ENCODE measurements around the gene RER1. TPM values are rescaled to one million over a fixed set of nuclear protein-coding genes. Genes with fewer than 3 reads are reported as not detected.

The RER1 gene
- total RNA-seq, 4 donors from 2014 or later, result 56.9 to 86.5 (median 81.4) TPM

- H3K27ac ChIP-seq, result no peak overlapping the region
- WGBS, result 95% methylated on average over 4 of the region's 4 CpGs
- no peak for TF ChIP-seq POLR2AphosphoS5 (IDR thresholded peaks at IDR 0.05)
- no peak for TF ChIP-seq EP300 (IDR thresholded peaks at IDR 0.05)
- TF ChIP-seq POLR2A (IDR thresholded peaks at IDR 0.05), result no peak
- no peak for TF ChIP-seq CTCF (IDR thresholded peaks at IDR 0.05)
- H3K4me3 ChIP-seq, result no peak overlapping the region
- no peaks in the 10 kb centered on the region for H3K36me3 ChIP-seq
- H3K27me3 ChIP-seq, result peaks cover 43% of the 10 kb centered on the region
- DNase-seq (ENCODE audit: low spot score in 2 of 2), result no peak
- no peaks in the 10 kb centered on the region for H3K9me3 ChIP-seq
- peaks cover 9% of the 10 kb centered on the region for H3K4me1 ChIP-seq
Measured at GRCh38 chr1:2422523-2422922, 30.9 kb downstream of the RER1 start.

GRCh38 chr1:2425892-2426291, 34.3 kb downstream of the RER1 start:
- Histone ChIP-seq H3K27ac (no peak overlapping the region), H3K4me3 (no peak overlapping the region), H3K9me3 (no peaks in the 10 kb centered on the region), H3K27me3 (peaks cover 35% of the 10 kb centered on the region), H3K4me1 (peaks cover 33% of the 10 kb centered on the region), H3K36me3 (no peaks in the 10 kb centered on the region)
- TF ChIP-seq POLR2AphosphoS5 (IDR thresholded peaks at IDR 0.05) (no peak), POLR2A (IDR thresholded peaks at IDR 0.05) (no peak), CTCF (IDR thresholded peaks at IDR 0.05) (no peak), EP300 (IDR thresholded peaks at IDR 0.05) (no peak)
- no peak for DNase-seq (ENCODE audit: low spot score in 2 of 2)
- 69% methylated on average over 11 of the region's 11 CpGs for WGBS

- 63% methylated on average over 2 of the region's 18 CpGs for WGBS
- H3K36me3 ChIP-seq, result no peaks in the 10 kb centered on the region
- H3K4me3 ChIP-seq, result no peak overlapping the region
- peaks cover 34% of the 10 kb centered on the region for H3K27me3 ChIP-seq
- no peak for DNase-seq (ENCODE audit: low spot score in 2 of 2)
- H3K9me3 ChIP-seq, result no peaks in the 10 kb centered on the region
- no peak overlapping the region for H3K27ac ChIP-seq
- no peak for TF ChIP-seq POLR2A (IDR thresholded peaks at IDR 0.05)
- TF ChIP-seq POLR2AphosphoS5 (IDR thresholded peaks at IDR 0.05), result no peak
- no peak for TF ChIP-seq CTCF (IDR thresholded peaks at IDR 0.05)
- TF ChIP-seq EP300 (IDR thresholded peaks at IDR 0.05), result no peak
- peaks cover 39% of the 10 kb centered on the region for H3K4me1 ChIP-seq
Measured at GRCh38 chr1:2426540-2426939, 34.9 kb downstream of the RER1 start.

DNA sequence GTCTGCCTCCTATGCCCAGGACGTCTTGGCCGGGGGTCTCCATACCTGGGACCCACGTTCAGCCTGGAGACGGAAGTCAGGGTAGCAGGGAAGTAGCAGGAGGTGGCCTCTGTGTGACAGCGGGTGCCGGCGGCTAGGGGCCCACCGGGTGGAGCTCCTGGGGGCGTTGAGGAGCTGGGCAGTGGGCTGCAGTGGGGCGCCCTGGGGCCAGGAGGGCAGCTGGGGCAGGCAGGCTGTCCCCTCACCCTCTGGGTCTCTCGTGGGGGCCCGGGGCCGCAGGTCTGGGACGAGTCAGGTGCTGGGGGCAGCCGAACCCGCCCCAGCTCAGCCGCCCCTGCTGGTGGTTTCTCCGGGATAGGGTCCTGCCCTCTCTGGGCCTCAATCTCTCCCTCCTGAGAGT, 35.4 kb downstream of the RER1 start:
- 60% methylated on average over 5 of the region's 18 CpGs for WGBS
- H3K9me3 ChIP-seq, result no peaks in the 10 kb centered on the region
- H3K36me3 ChIP-seq, result no peaks in the 10 kb centered on the region
- H3K27me3 ChIP-seq, result peaks cover 34% of the 10 kb centered on the region
- TF ChIP-seq POLR2A (IDR thresholded peaks at IDR 0.05) (no peak), POLR2AphosphoS5 (IDR thresholded peaks at IDR 0.05) (no peak), CTCF (IDR thresholded peaks at IDR 0.05) (no peak), EP300 (IDR thresholded peaks at IDR 0.05) (no peak)
- DNase-seq (ENCODE audit: low spot score in 2 of 2), result no peak
- peaks cover 39% of the 10 kb centered on the region for H3K4me1 ChIP-seq
- H3K27ac ChIP-seq, result no peak overlapping the region
- no peak overlapping the region for H3K4me3 ChIP-seq

DNA sequence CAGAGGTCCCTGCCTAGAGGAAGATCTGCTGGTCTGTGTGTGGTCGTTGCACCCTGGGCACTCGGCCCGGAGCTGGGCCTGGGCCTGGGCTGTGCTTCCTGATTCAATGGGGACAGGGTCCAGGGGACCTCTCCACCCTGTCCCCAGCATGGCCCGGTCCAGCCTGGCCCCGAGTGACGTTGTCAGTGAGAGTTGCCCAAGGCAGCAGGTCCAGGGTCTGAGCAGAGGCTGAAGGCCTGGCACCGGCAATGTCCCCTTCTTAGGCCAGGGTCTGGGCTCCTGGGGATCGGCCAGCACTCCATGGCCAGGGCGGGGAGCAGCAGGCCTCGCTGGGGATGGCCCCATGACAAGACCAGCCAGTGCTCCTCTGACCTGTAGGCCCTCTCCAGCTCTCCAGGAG, 36.3 kb downstream of the RER1 start:
- no peak for DNase-seq (ENCODE audit: low spot score in 2 of 2)
- peak overlapping the region; percentile 49 for H3K4me3 ChIP-seq
- peak overlapping the region; percentile 81 for H3K27ac ChIP-seq
- H3K27me3 ChIP-seq, result peaks cover 35% of the 10 kb centered on the region
- no peaks in the 10 kb centered on the region for H3K9me3 ChIP-seq
- peaks cover 43% of the 10 kb centered on the region for H3K4me1 ChIP-seq
- 20% methylated on average over 5 of the region's 10 CpGs for WGBS
- no peaks in the 10 kb centered on the region for H3K36me3 ChIP-seq
- no peak for TF ChIP-seq POLR2A (IDR thresholded peaks at IDR 0.05)
- TF ChIP-seq POLR2AphosphoS5 (IDR thresholded peaks at IDR 0.05), result no peak
- TF ChIP-seq EP300 (IDR thresholded peaks at IDR 0.05), result no peak
- TF ChIP-seq CTCF (IDR thresholded peaks at IDR 0.05), result no peak
